Activated CD4-positive, CD25-positive, alpha-beta regulatory T cell treated with anti-CD3 and anti-CD28 coated beads, Interleukin-2, amount 50 U/mL, for 72 hours (primary cell): ENCODE results near the gene CIAO2A.
"Not testable (repeated sequence)": the region's sequence is repeated elsewhere in the genome, so short reads cannot be mapped to it uniquely, and the experiment has no call there.

Experiments
- DNase-seq: peaks from one replicate; pipeline ENCODE4 v3.0.0; 2021

CIAO2A gene

DNA sequence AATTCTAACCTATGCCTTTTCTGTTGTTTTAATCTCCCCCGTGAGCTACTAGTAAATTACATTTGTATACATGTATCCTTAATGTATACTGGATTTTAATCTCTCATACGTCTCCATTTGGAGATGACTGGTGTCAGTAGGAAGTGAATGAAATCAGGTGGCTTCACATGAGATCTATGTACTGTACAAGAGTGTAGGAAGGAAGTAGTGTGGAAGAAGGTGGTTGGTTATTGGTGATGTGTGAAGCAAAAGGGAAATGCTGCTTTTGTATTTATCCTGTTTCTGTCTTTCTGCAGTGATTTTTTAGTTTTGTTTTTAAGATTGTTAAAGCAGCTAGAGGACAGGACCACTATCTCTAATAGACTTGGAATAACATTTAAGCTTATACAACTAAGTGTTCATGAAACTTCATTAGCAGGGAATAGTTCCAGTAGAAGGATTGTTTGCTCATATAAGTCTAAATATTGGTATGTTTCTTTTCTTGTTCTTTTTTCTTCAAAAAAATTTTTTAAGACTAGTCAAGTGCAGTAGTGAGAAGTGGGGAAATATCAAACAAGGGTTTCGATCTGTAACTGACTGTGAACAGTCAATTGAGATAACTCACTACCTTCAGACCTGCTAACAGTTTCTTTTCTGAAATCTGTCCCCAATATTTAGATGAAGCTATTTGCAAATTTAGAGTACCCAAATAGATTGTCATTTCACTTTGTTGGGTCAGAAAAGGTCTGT lies 17.5 kb upstream of the CIAO2A start:
- no peak for DNase-seq

DNA sequence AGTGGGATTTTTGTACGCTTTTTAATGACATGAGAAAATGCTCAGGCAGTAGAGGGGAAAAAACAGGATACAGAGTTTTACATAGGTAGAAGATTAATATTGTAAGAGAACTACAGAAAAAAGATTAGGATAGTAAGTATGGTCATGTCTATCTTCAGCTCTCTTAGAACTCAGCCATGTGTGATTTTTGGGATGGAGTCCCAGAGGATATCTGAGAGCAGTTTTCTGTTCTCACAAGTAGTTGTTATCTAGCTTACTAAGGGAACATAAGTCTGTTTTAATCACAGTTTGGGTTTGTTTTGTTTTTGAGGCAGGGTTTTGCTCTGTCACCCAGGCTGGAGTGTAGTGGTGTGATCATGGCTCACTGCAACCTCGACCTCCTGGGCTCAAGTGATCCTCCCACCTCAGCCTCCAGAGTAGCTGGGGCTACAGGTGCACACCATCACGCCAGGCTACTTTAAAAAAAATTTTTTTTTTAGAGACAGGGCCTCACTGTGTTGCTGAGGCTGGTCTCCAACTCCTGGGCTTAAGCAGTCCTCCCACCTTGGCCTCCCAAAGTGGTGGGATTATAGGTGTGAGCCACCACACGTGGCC lies 16.6 kb upstream of the CIAO2A start:
- DNase-seq = not testable (repeated sequence)

DNA sequence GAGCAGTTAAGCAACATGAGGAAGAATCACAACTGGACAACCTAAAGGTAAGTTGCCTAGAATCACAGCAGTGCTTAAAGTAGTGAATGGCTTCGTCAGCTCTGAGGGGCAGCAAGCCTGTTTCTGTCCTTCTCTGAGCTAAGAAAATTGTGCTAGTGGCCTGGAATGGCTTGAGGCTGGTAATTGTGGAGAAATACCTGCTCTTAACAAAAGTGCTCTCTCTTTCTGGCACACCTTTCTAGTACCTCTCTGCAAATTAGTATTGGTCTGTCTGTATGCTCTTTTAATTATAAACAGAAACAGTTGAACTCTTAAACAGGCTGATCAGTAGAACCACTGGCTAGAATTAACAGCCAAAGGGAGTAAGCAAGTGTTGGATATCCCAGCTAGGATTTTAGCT lies 13.7 kb upstream of the CIAO2A start:
- DNase-seq = no peak

DNA sequence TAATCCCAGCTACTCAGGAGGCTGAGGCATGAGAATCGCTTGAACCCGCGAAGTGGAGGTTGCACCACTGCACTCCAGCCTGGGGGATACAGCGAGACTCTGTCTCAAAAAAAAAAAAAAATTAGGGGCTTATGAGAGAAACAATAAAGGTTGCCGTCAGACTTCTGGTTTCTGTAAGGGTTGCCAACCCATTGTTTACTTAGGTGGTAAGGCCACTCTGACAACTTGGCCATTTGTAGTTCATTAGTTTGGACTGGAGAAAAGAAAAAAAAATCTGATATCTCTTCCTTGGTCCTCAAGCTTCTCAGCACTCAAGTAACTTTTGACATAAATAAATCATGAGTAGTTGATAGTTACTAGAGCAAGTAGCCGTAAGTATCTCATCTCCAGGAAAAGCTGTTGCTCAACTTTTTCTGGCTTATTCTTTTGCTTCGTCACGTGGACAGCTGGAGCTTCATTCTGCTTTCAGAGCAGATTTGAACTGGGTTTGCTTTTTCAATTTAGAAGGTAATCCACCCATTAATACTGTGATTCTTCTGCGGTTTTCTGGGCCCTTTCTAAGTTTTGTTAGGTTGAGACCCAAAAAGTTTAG lies 11.6 kb upstream of the CIAO2A start:
- no peak for DNase-seq

DNA sequence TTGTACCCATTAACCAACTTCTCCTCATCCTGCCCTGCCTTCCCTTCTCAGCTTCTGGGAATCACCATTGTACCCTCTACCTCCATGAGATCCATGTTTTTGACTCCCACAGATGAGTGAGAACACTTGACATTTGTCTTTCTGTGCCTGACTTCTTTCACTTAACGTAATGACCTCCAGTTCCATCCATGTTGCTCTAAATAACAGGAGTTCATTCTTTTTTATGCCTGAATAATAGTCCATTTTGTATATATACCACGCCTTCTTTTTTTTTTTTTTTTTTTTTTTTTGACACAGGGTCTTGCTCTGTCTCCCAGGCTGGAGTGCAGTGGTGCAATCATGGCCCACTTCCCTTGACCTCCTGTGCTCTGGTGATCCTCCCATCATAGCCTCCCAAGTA lies 8.9 kb upstream of the CIAO2A start:
- no peak for DNase-seq

DNA sequence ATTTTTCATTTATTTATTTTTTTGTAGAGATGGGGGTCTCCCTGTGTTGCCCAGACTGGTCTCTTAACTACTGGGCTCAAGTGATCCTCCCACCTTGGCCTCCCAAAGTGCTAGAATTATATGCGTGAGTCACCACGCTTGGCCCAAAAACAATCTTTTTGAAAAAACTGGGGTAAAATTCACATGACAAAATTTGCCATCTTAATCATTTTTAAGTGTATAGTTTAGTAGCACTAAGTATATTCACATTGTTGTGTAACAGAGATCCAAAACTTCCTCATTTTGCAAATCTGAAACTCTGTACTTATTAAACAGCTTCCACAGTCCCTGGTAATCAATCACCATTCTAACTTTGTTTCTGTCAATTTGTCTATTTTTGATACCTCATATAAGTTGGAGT lies 7.3 kb upstream of the CIAO2A start:
- no peak for DNase-seq

DNA sequence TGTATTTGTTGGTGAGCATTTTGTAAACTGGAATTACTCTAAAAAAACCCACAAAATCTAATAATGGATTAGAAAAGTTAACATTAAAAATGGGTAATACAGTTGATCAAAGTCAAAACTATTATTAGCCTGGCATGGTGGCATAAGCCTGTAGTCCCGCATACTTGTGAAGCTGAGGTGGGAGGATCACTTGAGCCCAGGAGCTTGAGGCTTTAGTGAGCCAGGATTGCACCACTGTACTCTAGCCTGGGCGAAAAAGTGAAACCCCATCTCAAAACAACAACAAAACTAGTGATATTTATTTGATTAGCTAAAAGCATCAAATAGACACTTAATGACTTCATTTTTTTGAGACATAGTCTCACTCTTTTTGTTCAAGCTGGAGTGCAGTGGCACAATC lies 5.7 kb upstream of the CIAO2A start:
- DNase-seq = no peak

DNA sequence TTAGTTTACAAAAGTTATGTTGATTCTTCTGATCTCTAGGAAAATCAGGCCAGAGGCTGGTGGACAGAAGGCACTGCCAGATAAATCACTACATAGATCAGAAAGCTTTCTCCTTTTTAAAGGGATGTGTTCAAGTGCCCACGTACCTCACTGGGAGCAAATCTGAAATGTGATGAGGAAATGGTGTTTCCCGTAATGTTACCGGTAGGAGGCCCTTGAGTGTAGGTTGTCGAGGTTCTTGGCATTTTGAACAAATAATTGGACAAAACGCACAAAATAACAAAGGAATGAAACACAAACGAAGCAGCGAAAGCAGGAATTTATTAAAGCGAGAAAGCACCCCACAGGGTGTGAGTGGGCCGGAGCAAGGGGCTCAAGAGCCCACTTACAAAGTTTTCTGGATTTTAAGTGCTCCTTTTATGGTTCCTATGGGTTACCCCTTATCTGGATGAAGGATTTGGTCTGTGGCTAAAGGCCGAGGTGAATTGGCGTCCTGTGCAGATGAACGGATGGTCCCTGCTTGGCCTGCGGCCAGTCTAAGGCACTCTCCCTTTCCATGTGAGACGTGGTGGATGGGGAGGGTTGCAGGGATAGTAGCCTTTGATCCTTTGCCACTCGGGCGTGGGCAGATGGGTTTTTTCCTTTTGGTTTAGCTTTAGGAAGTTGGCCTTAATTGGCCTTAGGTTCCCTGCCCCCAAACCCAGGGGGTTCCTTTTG lies 3.2 kb upstream of the CIAO2A start:
- no peak for DNase-seq

DNA sequence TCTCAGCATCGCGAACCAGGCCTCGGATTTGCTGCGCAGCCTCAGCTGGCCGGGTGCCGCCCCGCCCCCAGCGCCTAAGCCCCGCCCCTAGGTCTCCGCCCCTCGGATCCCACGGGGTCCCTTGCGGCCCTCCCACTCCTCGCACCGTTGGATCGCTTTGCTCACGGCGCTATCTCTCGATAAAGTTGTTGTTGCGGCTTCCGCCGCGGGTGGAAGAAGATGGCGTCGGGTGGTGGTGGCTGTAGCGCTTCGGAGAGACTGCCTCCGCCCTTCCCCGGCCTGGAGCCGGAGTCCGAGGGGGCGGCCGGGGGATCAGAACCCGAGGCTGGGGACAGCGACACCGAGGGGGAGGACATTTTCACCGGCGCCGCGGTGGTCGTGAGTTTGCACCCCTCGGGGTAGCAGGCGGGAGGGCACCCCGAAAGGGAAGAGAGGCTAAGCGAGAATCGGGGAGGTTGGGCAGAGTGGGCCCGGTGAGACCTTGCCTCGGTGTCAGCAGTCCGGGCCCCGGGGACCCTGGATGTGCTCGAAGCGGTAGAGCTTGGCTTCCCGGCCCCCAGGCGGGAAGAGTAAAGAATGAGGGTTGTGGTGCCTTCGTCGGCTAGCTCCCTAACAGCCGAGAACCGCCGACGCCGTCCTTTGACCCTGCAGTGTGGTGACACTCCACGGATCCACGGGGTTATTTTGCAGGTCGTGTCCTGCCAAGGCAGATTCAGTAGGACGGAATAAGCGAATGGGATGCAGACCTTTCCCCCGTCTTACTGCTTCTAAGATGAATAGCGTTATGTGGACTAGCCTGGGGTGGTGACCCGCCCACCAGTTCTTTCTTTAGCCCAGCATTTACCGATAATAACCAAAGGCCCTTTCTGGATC lies 2.4 kb upstream of the CIAO2A start, which contains the start of gene SNX1:
Gene SNX1 (plus strand): TSS at position 188 of the 873 bp plus-strand sequence. CDS start 32 bp downstream, at position 220.
- DNase-seq = peak; percentile 96

DNA sequence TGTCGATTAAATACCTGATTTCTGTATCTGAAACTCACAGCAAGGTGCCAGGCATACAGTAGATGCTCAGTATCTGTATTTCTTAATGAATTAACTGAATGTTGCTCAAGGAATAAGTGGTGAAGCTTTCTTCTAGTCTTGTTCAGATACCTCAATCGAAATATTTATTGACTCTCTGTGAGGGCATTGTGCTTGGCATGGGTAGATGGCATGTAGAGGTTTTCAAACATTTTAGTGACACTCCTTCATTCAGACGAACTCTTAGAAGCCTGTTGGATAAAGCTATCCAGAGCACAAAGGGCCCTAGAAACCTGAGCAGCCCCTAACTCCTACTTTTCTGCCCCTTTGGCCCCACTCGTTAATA lies 1.8 kb upstream of the CIAO2A start:
- no peak for DNase-seq

DNA sequence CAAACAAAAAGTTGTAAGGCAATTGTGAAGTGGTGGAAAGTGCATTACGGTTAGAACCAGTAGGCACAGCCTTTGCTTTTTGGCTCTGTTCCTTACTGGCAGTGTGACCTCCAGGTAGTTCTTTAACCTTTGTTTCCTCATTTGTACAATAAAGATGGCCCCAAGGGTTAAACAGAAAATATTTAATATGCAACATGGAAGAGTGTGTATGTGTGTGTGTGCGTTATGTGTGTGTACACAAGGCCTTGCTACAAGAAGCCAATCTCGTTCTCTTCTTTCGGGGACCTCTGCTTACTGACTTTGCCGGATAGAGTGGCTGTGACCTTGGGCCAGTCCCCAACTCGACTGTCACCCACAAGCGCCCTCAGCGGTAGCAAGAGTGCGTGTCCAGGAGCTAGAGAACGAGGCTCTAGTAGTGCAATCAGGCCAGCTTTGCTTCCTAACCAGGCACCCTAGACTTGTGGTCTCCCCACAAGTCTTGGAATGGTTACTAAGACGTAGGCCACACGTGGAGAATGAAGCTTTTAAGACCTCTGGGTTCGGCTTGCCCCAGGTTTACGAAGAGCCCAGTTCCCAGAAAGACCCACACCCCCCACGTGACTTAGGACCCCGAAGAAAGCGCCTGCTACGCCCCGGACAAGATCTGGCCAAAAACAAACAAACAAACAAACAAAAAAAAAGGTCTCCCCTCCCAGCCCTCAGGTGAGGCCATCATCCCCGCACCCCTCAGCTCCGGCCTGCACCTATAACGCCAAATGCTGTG lies 593 bp downstream of the CIAO2A start:
- DNase-seq = peak; percentile 55

DNA sequence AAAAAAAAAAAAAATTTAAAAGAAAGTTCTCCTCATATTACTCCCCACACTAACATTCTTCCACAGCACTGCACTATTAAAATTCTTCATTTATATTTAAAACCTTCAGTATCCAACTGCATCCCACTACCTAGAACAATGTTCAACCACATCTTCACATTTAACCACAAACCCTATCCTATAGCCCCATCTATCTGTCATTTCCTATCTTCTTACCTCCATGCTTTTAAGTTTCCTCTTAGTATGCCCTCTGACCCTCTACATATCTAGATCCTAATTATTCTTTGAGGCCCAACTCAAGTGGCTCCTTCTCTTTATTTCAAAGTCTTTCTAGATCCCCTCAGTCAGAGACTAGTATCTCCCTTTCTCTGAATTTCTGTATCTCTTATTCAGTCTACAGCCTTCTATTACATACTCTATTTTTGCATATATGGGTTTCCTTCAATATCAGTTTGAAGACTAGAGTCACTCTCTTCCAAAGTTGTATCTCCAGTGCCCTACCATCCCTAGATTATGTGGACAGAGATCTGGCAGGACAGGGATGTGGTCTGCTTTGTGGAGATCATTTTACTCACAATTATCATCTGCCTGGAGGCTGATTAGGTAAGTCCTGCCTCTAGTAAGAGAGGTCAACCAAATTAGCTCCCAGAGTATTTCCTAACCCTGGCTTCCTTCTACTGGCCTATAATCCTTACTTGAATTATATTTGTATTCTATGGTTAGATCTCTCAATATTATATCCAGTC lies 1.4 kb downstream of the CIAO2A start:
- no peak for DNase-seq

DNA sequence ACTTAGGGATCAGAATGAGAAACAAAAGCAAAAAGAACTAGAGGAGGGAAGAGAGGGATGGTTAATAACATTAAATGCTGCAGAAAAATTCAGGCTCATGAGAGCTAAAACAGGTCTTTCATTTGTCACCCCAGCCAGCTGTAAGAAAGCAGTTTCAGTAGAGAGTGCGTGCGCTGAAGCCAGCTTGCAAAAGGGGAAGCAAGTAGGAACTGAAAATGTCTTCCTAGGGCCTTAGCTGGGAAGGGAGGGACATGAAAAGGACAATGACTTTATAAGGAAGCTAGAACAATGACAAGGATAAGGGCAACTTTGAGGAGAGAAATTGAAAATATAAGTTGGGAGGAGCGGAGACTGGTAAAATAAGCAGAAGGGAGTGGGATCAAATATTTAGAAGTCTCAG lies 3.1 kb downstream of the CIAO2A start:
- DNase-seq = no peak

DNA sequence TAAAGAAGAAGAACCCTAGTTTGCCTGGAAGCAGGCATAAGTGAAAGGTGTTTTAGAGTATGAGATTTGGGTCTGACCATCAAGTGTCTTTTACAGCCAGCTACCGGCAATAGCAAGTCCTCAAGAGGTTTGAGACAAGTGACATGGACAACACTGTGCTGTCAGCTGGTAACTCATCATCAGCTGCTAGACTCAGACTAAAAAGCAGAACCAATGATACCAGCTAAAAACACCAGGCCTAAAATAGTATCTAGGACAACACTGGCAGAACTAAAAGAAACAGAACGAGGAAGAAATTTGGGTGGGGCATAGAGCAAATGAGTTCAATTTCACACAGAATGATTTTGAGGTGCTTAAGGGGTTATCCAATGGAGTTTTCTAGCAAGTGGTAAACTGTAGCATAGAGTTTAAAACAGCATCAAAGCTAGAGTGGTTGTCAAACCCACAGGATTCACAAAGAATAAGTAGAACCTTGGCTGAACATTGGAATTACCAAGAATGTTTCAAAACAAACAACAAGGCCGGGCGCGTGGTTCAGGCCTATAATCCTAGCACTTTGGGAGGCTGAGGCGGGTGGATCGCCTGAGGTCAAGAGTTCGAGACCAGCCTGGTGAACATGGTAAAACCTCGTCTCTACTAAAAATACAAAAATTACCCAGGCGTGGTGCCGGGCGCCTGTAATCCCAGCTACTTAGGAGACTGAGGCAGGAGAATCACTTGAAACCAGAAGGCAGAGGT lies 3.9 kb downstream of the CIAO2A start:
- no peak for DNase-seq

DNA sequence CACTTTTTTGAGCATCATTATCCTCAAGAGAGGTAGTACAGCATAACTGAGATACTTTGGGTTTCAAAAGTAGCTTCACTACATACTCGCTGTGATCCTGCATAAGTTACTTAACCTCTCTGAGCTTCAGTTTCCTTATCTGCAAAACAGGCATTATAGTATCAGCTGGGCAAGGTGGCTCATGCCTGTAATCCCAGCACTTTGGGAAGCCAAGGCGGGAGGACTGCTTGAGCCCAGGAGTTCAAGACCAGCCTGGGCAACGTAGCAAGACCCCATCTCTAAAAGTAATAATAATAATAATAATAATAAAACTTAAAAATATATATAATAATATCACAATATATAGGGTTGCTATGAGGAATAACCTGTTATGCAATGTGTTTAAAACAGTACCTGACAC lies 10.9 kb downstream of the CIAO2A start:
- DNase-seq = no peak

DNA sequence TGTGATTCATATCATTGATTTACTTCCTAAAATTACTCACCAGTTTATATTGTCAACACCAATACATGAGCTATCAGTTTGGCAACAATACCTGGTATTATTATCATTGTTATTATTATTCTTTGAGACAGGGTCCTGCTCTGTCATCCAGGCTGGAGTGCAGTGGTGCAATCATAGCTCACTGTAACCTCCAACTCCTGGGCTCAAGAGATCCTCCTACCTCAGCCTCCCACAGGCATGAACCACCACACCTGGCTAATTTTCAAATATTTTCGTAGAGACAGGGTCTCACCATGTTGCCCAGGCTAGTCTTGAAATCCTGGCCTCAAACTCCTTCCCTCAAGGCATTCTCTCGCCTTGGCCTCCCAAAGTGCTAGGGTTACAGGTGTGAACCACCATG lies 20.1 kb downstream of the CIAO2A start:
- not testable (repeated sequence) for DNase-seq

DNA sequence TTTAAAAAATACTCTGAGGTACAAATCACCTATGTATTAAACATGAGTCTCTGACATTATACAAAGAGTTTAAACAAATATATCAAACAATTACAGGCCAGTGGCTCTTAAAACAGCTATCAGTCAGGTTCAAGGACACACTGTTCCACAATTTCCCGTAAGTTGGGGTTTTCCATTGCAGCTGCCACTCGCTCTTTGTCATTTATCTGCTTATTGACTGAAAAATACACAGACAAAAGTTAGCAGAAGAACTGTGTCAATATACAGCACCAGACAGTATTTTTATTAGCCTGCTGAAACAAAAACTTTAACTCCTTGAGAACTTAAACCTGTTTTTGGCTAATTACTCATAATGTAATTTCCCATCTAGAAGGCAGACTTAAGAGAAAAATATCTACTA lies 20.8 kb downstream of the CIAO2A start:
- DNase-seq = no peak

DNA sequence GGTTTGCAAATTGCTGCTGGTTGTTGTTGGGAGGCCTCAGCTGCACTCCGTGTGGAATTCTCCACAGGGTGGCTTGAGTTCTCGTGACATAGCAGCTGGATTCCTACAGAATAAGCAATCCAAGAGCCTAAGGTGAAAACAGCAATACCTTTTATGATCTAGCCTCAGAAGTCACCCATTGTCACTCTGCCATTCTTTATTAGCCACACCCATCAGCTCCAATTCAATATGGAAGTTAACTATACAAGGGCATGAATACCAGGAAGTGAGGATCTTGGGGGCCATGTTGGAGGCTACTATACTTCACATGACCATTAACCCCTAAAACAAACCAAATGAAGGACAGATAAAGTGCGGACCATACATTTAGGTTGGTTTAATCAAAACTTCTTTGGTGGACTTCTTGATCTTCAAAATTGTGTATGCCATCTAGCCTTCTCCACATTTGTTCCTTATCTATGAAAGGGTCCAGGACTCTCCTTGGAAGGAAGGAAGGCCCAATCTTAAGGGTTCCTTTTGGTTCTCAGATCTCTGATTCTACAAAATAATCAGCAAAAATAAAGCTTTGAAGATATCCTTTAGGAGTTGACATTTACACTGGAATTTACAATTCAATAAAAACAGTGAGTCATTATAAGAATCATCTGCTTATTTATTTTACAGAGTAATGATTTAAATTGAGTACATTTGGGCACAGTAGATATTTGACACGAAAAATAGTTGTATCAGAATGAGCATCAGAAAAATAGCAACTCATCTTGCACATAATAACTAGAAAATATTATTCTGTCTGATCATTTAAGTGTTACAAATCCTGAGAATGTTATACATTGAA lies 21.5 kb downstream of the CIAO2A start:
- DNase-seq = no peak
